AG04450 (cell line): ENCODE measurements around the gene DOP1A. TPM values are rescaled to one million over a fixed set of nuclear protein-coding genes. Genes with fewer than 3 reads are reported as not detected.

Experiments
- CTCF ChIA-PET: fragments of 300-600, 350-600 bp; formaldehyde crosslinking; extraction: SDS; loops from one replicate; lab custom pipeline; 2022; ENCODE audit warnings: antibody characterized with exemption, inconsistent platforms; lab: Charles Lee
- POLR2A ChIA-PET: fragments of 350-600 bp; formaldehyde crosslinking; extraction: SDS; loops from one replicate; lab custom pipeline; 2021; ENCODE audit warnings: antibody characterized with exemption, inconsistent platforms; lab: Yijun Ruan, JAX
- DNase-seq: peaks from one replicate; pipeline ENCODE4 v3.0.0-alpha.2; 2011; ENCODE audit warnings: low read depth, low spot score
- H3K27ac ChIP-seq: one replicate; pipeline ENCODE4 v1.5.1; 2012; ENCODE audit warnings: low read depth, low read length, control low read depth
- H3K27me3 ChIP-seq: one replicate; pipeline ENCODE4 v1.6.0; 2012; ENCODE audit warnings: low read length; ENCODE audit not compliant: control insufficient read depth, insufficient read depth
- H3K4me3 ChIP-seq: 2 replicates; pipeline ENCODE4 v1.5.1; 2011; ENCODE audit warnings: mild to moderate bottlenecking, low read depth, low read length, control low read depth
- H3K9me3 ChIP-seq: 2 replicates; pipeline ENCODE4 v1.5.1; 2012; ENCODE audit warnings: low read length; ENCODE audit not compliant: control insufficient read depth, insufficient read depth
- CTCF ChIP-seq: IDR thresholded peaks from 2 replicates; pipeline ENCODE4 v1.5.1; 2011; ENCODE audit warnings: low read depth, low read length, control low read depth, inconsistent platforms
- polyA plus RNA-seq: library from polyadenylated mRNA; depleted of rRNA; stranded (reverse); fragments of >200 nt; gene quantifications from 2 replicates; pipeline ENCODE4 v1.2.3, GENCODE V29; 2011

The DOP1A gene
- polyA plus RNA-seq, 1 experiment = 14.6 TPM

DNA sequence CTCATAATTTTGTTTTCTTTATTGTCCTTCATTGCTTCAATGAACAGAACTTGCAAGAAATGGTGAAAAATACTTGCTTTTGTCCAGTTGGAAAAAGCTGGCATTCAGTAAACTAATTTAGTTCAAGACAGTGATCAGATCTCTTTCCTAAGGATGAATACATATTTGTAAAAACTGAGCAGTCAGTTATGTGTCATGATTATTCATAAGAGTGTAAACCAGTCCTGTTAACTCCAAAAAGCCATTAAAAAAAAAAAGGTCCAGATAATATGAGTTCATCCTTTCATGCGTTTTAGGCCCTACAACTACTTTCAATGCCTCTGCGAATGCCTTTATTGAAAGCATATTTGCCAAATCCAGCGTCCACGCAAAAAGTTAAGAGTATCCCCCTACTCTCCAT, 125.0 kb downstream of the DOP1A start:
- Histone ChIP-seq H3K9me3 (no peaks in the 10 kb centered on the region; the same call in 1 of the 2 replicates), H3K4me3 (peak overlapping the region; percentile 94), H3K27me3 (no peaks in the 10 kb centered on the region), H3K27ac (peak overlapping the region; percentile 82)
- ChIA-PET POLR2A (no interaction called here), CTCF (interaction anchor here (4.9 kb wide), 1 partner anchor 126 kb away, joined by 62 read pairs; the partner anchor contains the start of genes DOP1A and UBE3D)
- DNase-seq = no peak
- no peak for TF ChIP-seq CTCF

GRCh38 chr6:83192871-83193746, 125.6 kb downstream of the DOP1A start, which contains the start of the genes PGM3 and RWDD2A:
Gene PGM3 (minus strand): TSS chr6:83193265. CDS start chr6:83191012, 2,253 bp downstream.
Gene RWDD2A (plus strand): TSS chr6:83193357. CDS start chr6:83194452, 1,095 bp downstream.
- Histone ChIP-seq H3K27me3 (no peaks in the 10 kb centered on the region), H3K4me3 (peak within 1 kb of the TSS; percentile 94), H3K9me3 (no peaks in the 10 kb centered on the region; the same call in 1 of the 2 replicates), H3K27ac (peak within 1 kb of the TSS; percentile 82)
- TF ChIP-seq CTCF = no peak
- ChIA-PET POLR2A (interaction anchor here (0.6 to 1.1 kb wide), 4 partner anchors 12 to 22 kb away, joined by 3 to 6 read pairs (median 4); no protein-coding TSS in a partner anchor), CTCF (interaction anchor here (1.3 to 7.0 kb wide), 2 partner anchors 127 to 319 kb away, joined by 3 to 65 read pairs; partner anchors contain the start of genes DOP1A, PRSS35 and UBE3D)
- peak; percentile 58 for DNase-seq

GRCh38 chr6:83193747-83194566, 126.5 kb downstream of the DOP1A start:
- no peak for TF ChIP-seq CTCF
- DNase-seq = no peak
- Histone ChIP-seq H3K27ac (peak overlapping the region; percentile 24), H3K4me3 (peak overlapping the region; percentile 94), H3K9me3 (no peaks in the 10 kb centered on the region; the same call in 1 of the 2 replicates), H3K27me3 (no peaks in the 10 kb centered on the region)
- POLR2A ChIA-PET = interaction anchor here (0.7 to 1.1 kb wide), 2 partner anchors 21 to 23 kb away, joined by 3 to 4 read pairs; no protein-coding TSS in a partner anchor
- CTCF ChIA-PET = interaction anchor here (0.8 to 7.0 kb wide), 5 partner anchors 18 to 321 kb away, joined by 3 to 65 read pairs (median 4); partner anchors contain the start of genes DOP1A, PRSS35 and UBE3D

DNA sequence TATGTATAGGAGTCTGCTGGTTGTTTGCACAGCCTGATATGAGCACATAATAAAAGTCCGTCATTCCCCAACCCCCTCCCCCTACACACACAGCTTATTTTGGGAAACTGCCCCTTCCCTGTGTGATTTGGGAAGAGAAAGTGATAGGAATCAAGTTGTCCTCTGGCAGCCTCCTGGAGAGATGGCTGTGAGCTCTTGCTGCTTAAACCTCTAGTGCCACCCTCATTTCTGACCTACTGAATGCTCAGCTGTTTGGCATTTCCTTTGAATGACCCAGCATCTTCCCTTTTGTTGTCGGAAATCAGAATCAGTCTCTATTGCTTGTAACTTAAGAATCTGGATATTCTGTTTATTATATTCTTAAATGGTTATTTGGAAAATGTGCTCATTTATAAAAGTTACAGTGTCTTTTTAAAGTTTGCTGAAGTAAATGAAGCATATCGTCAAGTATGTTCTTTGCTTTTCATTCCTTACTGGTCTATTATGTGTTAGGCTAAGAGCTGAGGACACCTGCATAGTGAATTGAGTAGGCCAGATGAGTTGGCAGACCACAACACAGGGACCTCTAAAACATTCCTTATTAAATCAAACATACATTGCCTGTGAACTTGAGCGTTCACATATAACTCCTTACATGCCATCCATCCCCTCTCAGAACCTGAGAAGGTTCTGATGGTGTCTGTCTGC, 131.2 kb downstream of the DOP1A start:
- DNase-seq = no peak
- ChIA-PET POLR2A (interaction anchor here (0.6 kb wide), 1 partner anchor 62 kb away, joined by 10 read pairs; no protein-coding TSS in a partner anchor), CTCF (interaction anchor here (0.6 to 7.0 kb wide), 8 partner anchors 17 to 316 kb away, joined by 3 to 65 read pairs (median 4); partner anchors contain the start of genes DOP1A, PRSS35 and UBE3D)
- no peak overlapping the region for H3K27ac ChIP-seq
- H3K4me3 ChIP-seq = no peak overlapping the region
- no peaks in the 10 kb centered on the region; the same call in 1 of the 2 replicates for H3K9me3 ChIP-seq
- TF ChIP-seq CTCF = no peak
- H3K27me3 ChIP-seq = no peaks in the 10 kb centered on the region
